GM12892 (cell line): Measurements from ENCODE around the gene MIR17HG.

ENCODE experiments used
- POLR2A ChIP-seq: IDR thresholded peaks from 2 replicates; pipeline ENCODE4 v1.6.1; 2011; ENCODE audit warnings: low read depth, low read length, control low read depth
- POLR2AphosphoS5 ChIP-seq: IDR thresholded peaks from 2 replicates; pipeline ENCODE4 v1.6.1; 2011; ENCODE audit warnings: low read depth, low read length, control low read depth

- TF ChIP-seq POLR2A, result no peak
- TF ChIP-seq POLR2AphosphoS5, result no peak
Observed at GRCh38 chr13:91328726-91329125, 18.8 kb upstream of the MIR17HG start.
